Prostate gland (tissue), 2 donors: ENCODE data around the gene F2R.

Source experiments
- POLR2AphosphoS5 ChIP-seq: sonication (generic); formaldehyde crosslinking; IDR thresholded peaks from one replicate; pipeline ENCODE4 v1.6.1; 2017; ENCODE audit warnings: antibody characterized with exemption
- TF ChIP-seq, protein P1 (sequence below), 4 experiments: fragments of 200-600 bp in 2 of 4; fragments of 450-650 bp in 2 of 4; sonication (generic) in 2 of 4; IDR thresholded peaks; 1 replicate in 3 of 4; 2 replicates in 1 of 4; pipeline ENCODE4 v1.5.1; 2016 to 2019; ENCODE audit warnings: antibody characterized with exemption in 4 of 4, mild to moderate bottlenecking in 2 of 4, moderate library complexity in 2 of 4

DNA sequence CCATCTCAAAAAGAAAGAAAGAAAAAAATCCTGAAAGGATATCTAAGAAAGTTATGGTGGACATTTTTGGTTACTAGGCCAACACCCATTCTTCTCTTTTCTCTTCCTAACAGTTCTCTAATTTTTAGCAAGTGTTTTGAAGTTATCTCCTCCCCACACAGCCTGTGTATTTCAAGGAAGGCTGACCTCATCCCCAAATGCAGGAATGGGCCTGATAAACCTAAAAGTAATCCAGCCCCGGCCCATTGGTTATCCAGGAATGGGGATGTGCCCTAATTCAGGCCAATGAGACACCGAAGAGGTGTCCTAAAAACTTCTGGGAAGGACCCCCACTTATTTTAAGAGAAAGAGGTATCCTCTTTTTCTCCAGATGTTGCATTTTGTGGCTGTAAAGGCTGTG, 46.6 kb downstream of the F2R start:
- TF ChIP-seq, protein P1, sequence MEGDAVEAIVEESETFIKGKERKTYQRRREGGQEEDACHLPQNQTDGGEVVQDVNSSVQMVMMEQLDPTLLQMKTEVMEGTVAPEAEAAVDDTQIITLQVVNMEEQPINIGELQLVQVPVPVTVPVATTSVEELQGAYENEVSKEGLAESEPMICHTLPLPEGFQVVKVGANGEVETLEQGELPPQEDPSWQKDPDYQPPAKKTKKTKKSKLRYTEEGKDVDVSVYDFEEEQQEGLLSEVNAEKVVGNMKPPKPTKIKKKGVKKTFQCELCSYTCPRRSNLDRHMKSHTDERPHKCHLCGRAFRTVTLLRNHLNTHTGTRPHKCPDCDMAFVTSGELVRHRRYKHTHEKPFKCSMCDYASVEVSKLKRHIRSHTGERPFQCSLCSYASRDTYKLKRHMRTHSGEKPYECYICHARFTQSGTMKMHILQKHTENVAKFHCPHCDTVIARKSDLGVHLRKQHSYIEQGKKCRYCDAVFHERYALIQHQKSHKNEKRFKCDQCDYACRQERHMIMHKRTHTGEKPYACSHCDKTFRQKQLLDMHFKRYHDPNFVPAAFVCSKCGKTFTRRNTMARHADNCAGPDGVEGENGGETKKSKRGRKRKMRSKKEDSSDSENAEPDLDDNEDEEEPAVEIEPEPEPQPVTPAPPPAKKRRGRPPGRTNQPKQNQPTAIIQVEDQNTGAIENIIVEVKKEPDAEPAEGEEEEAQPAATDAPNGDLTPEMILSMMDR (IDR thresholded peaks at IDR 0.05) = no peak
- no peak for TF ChIP-seq POLR2AphosphoS5
